DOHH2 (cell line): Measurements from ENCODE around the gene GCSAM.
A peak's percentile ranks its signal among the peaks of the same experiment; 100 is the strongest.

ENCODE experiments used
- H3F3A ChIP-seq: fragments of 200-600 bp; sonication (generic), shearing (Covaris generic); 2 replicates; pipeline ENCODE4 v1.6.0; 2016; ENCODE audit warnings: antibody characterized with exemption, mild to moderate bottlenecking; ENCODE audit not compliant: control insufficient read depth, insufficient read depth
- H3K27ac ChIP-seq: fragments of 200-600 bp; sonication (generic); 2 replicates; pipeline ENCODE4 v1.5.1; 2014; ENCODE audit warnings: low read depth, mild to moderate bottlenecking, low read length, moderate library complexity
- H3K27me3 ChIP-seq: fragments of 200-600 bp; sonication (generic); 2 replicates; pipeline ENCODE4 v1.6.1; 2014; ENCODE audit warnings: mild to moderate bottlenecking, low read length, mixed read lengths; ENCODE audit not compliant: control insufficient read depth
- H3K36me3 ChIP-seq: fragments of 200-600 bp; sonication (generic); 2 replicates; pipeline ENCODE4 v1.6.1; 2014; ENCODE audit warnings: mild to moderate bottlenecking, low read length, moderate library complexity, mixed read lengths; ENCODE audit not compliant: control insufficient read depth
- H3K4me1 ChIP-seq: fragments of 200-600 bp; sonication (generic); 2 replicates; pipeline ENCODE4 v1.6.1; 2014; ENCODE audit warnings: mild to moderate bottlenecking, low read length, mixed read lengths; ENCODE audit not compliant: control insufficient read depth
- H3K4me2 ChIP-seq: fragments of 200-600 bp; sonication (generic); 2 replicates; pipeline ENCODE4 v1.6.0; 2014; ENCODE audit warnings: mild to moderate bottlenecking, low read length, moderate library complexity
- H3K4me3 ChIP-seq: fragments of 200-600 bp; sonication (generic); 2 replicates; pipeline ENCODE4 v1.5.1; 2014; ENCODE audit warnings: mild to moderate bottlenecking, low read length, mixed read lengths
- H3K79me2 ChIP-seq: fragments of 200-600 bp; sonication (generic); 2 replicates; pipeline ENCODE4 v1.6.1; 2014; ENCODE audit warnings: mild to moderate bottlenecking, low read length, mixed read lengths; ENCODE audit not compliant: control insufficient read depth
- H3K9me2 ChIP-seq: fragments of 200-600 bp; sonication (generic); replicated peaks from 2 replicates; pipeline ENCODE4 v1.6.1; 2014; ENCODE audit warnings: mild to moderate bottlenecking, low read length, mixed read lengths; ENCODE audit not compliant: control insufficient read depth
- H3K9me3 ChIP-seq: fragments of 200-600 bp; sonication (generic); 2 replicates; pipeline ENCODE4 v1.6.1; 2014; ENCODE audit warnings: antibody characterized with exemption, low read length, mixed read lengths; ENCODE audit not compliant: control insufficient read depth, insufficient read depth
- H4K20me1 ChIP-seq: fragments of 200-600 bp; sonication (generic); 2 replicates; pipeline ENCODE4 v1.6.0; 2014; ENCODE audit warnings: low read depth, mild to moderate bottlenecking, antibody characterized with exemption, low read length, moderate library complexity; ENCODE audit not compliant: control insufficient read depth, insufficient read depth
- EZH2phosphoT487 ChIP-seq: fragments of 200-600 bp; sonication (generic); IDR thresholded peaks from 2 replicates; pipeline ENCODE4 v1.6.1; 2017; ENCODE audit warnings: borderline replicate concordance, mild to moderate bottlenecking, antibody characterized with exemption, low read length, moderate library complexity, mixed read lengths
- TF ChIP-seq, protein P1 (sequence below): fragments of 200-600 bp; sonication (generic); IDR thresholded peaks from one replicate; pipeline ENCODE4 v1.5.1; 2014; ENCODE audit warnings: antibody characterized with exemption, mild to moderate bottlenecking, low read depth, low read length; ENCODE audit not compliant: poor library complexity, severe bottlenecking

The GCSAM gene

DNA sequence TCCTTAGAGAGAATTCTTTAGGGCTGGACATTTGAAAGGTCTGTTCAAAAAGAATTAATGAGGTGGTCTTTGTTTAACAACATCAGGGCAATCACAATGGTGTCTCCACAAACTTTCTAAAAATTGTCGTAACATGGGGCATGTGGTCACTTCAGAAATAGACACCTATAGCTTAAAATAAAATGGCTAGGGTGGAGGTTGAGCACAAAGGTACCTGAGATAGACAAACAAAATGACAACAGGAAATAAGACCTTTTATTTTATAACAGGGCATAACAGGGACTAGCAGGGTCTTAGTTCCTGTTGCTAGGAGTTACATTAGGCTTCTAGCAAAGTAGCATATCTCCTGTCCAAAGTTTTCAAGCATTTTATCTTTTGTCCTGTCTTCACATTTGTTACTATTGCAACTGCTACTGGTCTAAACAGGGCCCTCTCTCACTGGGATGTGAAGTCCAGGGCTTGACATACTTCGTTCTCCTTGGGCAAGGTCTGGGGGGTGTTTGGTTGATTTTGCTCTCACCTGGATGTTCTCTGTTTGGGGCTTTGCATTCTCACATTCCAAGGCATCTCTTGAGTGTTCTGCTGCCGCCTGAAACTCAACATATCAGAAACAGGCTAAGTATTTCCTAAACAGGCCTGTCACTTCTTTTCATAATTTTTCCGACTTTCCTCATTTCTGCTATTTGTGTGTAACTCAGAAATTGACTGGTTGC lies 3.0 kb downstream of the GCSAM start:
- no peaks in the 10 kb centered on the region for H4K20me1 ChIP-seq
- peaks cover 76% of the 10 kb centered on the region for H3K4me1 ChIP-seq
- H3F3A ChIP-seq, result peaks cover 92% of the 10 kb centered on the region
- peak overlapping the region; percentile 99 for H3K27ac ChIP-seq
- H3K9me3 ChIP-seq, result no peaks in the 10 kb centered on the region
- H3K4me2 ChIP-seq, result peak overlapping the region; percentile 97
- TF ChIP-seq EZH2phosphoT487, result no peak
- TF ChIP-seq, protein P1, sequence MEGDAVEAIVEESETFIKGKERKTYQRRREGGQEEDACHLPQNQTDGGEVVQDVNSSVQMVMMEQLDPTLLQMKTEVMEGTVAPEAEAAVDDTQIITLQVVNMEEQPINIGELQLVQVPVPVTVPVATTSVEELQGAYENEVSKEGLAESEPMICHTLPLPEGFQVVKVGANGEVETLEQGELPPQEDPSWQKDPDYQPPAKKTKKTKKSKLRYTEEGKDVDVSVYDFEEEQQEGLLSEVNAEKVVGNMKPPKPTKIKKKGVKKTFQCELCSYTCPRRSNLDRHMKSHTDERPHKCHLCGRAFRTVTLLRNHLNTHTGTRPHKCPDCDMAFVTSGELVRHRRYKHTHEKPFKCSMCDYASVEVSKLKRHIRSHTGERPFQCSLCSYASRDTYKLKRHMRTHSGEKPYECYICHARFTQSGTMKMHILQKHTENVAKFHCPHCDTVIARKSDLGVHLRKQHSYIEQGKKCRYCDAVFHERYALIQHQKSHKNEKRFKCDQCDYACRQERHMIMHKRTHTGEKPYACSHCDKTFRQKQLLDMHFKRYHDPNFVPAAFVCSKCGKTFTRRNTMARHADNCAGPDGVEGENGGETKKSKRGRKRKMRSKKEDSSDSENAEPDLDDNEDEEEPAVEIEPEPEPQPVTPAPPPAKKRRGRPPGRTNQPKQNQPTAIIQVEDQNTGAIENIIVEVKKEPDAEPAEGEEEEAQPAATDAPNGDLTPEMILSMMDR, result no peak
- H3K36me3 ChIP-seq, result peaks cover 79% of the 10 kb centered on the region
- no peaks in the 10 kb centered on the region for H3K27me3 ChIP-seq
- H3K4me3 ChIP-seq, result peak overlapping the region; percentile 93
- H3K79me2 ChIP-seq, result peaks cover 99% of the 10 kb centered on the region
- H3K9me2 ChIP-seq, result no peaks in the 10 kb centered on the region

DNA sequence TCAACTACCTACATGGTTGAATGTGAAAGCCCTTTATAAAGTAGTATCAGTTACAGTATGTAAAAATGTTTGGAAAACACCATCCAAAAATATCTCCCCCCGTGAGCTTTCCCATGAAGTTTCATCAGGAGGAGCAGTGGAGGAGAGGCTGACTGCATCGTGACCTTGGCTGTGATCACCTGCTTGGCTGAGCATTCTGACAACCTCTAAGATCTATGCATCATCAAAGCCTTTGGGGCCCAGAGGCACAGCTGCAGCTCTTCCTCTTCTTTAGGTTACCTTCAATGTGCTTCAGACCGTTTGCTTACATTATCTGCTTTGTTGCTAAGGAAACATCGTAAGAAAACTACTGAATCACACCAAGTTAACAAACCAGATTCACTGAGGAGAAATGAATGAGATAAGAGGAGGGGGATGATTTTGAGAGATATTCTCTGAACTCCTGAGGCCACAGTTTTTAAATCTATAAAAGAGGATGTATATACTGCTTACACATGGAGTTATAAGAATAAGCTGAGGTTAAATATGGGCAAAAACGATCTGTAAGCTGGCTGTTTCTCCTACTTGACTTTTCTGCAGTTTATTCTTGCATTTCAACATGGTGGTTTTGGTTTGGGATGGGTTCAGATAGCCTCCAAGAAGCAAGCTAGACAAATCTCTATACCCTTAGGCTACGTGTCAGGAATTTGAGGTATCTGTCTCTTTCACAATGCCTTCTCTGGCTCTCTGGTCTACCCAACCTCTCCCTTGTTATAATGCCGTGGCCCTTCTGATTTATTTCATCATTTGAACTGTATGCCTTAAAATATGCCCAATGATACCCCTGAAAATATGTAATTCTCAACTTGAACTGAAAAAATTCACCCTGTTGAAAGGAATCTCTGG lies 4.0 kb downstream of the GCSAM start:
- peaks cover 91% of the 10 kb centered on the region for H3F3A ChIP-seq
- H3K9me2 ChIP-seq, result no peaks in the 10 kb centered on the region
- H3K79me2 ChIP-seq, result peaks cover 94% of the 10 kb centered on the region
- peak overlapping the region; percentile 93 for H3K4me3 ChIP-seq
- H3K27ac ChIP-seq, result peak overlapping the region; percentile 99
- H3K4me1 ChIP-seq, result peaks cover 75% of the 10 kb centered on the region
- TF ChIP-seq, protein P1, result no peak
- no peak for TF ChIP-seq EZH2phosphoT487
- H4K20me1 ChIP-seq, result no peaks in the 10 kb centered on the region
- H3K9me3 ChIP-seq, result no peaks in the 10 kb centered on the region
- H3K27me3 ChIP-seq, result no peaks in the 10 kb centered on the region
- H3K4me2 ChIP-seq, result peak overlapping the region; percentile 97
- peaks cover 87% of the 10 kb centered on the region for H3K36me3 ChIP-seq

- Histone ChIP-seq H3K4me3 (peak overlapping the region; percentile 93), H3K9me2 (no peaks in the 10 kb centered on the region), H3K9me3 (no peaks in the 10 kb centered on the region), H3K79me2 (peaks cover 88% of the 10 kb centered on the region), H3F3A (peaks cover 95% of the 10 kb centered on the region), H4K20me1 (no peaks in the 10 kb centered on the region), H3K4me1 (peaks cover 79% of the 10 kb centered on the region), H3K27ac (peak overlapping the region; percentile 99), H3K4me2 (peak overlapping the region; percentile 97), H3K27me3 (no peaks in the 10 kb centered on the region), H3K36me3 (peaks cover 97% of the 10 kb centered on the region)
- TF ChIP-seq, protein P1, result no peak
- no peak for TF ChIP-seq EZH2phosphoT487
Measured at GRCh38 chr3:112127522-112128494, 5.2 kb downstream of the GCSAM start.
